Activated CD4-positive, CD25-positive, alpha-beta regulatory T cell (primary cell): ENCODE measurements around the gene MRPL4.

Source experiments
- DNase-seq, 4 experiments: peaks; one replicate each; lab custom pipeline; 2025; lab: John Stamatoyannopoulos, UW

The MRPL4 gene

DNA sequence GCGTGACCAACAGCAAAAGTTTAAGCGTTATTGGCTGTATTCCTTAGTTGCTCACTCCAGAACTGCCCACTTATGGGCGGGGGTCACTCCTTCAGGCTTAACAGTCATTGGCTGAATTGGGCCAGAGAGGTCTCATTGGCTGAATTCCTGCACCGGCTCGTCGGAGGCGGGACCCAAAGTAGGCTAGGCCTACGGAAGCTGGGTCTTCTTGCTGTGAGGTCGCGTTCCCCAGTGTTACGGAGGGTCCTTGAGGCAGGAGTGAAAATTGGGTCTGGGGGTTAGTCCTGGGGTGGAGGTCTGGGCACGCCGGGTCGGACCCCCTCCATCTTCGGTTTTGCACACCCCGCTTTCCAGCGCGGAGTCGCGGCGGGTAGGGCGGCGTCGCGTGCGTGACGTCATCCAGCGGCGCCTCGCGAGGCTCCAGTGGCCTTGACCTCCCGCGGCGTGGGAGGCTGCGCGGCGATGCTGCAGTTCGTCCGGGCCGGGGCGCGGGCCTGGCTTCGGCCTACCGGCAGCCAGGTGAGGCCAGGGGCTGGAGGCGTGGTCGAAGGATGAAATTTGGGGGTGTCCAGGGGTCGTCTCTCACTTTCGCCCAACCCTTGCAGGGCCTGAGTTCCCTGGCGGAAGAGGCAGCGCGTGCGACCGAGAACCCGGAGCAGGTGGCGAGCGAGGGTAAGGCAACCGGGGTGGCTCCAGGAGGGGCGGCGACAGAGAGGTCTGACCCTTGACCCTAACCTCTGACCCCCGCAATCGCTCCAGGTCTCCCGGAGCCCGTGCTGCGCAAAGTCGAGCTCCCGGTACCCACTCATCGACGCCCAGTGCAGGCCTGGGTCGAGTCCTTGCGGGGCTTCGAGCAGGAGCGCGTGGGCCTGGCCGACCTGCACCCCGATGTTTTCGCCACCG lies at the start of gene MRPL4:
TSS of gene MRPL4 (plus strand) at position 423 of the 903 bp plus-strand sequence. CDS start at position 463, 40 bp downstream.
- DNase-seq = peak; percentile 89 to 92 (median 92)

DNA sequence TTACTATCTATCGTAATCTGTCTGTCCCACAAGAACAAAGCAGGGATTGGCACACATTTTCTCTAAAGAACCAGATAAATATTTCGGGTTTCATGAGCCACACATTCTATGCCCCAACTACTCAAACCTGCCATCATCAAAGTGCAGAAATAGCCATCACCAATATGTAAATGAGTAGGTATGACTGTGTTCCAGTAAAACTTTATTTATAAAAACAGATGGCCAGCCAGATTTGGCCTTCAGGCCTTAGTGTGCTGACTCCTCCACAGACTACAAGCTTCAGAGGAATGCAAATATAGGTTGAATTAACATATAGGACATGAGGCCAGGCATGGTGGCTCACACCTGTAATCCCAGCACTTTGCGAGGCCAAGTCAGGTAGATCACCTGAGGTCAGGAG lies 48.3 kb upstream of the MRPL4 start:
- DNase-seq = no peak

DNA sequence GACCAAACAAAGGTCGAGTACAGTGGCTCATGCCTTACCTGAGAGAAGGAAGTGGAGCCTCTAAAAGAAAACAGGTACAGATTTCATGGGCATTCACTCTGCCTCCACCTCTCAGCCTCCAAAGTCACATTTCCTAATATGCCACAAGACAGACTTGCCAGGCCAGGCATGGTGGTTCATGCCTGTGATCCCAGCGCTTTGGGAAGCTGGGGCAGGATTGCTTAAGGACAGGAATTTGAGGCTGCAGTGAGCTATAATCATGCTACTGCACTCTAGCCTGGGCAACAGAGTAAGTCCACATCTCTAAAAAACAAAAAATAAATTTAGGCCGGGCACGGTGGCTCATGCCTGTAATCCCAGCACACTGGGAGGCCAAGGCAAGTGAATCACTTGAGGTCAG lies 46.4 kb upstream of the MRPL4 start:
- no peak for DNase-seq

DNA sequence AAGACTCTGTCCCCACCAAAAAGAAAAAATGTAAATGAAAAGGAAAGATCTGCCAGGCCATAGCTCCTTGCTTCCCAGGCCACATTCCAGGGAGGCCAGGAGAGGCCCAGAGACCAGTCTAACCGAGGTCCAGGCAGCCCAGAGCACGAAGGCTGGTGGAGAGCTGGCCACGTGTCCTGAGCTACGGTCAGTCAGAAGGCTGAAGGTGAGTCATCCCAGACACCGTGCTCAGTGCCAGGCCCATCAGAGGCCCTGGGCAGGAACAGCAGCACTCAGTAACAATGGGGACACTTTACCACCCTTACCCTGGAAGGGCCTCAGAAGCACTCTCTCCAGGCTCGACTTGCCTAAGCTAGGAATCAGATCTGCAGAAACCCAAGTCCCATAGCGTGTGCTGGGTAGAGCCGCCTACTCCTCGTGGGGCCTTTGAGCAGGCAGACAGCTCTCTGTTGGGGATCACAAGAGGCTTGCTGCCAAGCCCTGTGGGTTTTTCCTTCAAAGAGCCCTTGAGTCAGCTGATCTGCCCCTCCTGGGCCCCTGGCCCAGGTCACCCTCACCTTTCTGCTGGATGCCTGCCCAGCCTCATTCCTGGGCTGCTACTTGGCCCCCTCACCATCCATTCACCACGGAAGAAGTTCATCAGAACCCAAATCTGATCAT lies 45.7 kb upstream of the MRPL4 start:
- no peak for DNase-seq

- DNase-seq = no peak
Observed at GRCh38 chr19:10207026-10207425, 45.0 kb upstream of the MRPL4 start.

DNA sequence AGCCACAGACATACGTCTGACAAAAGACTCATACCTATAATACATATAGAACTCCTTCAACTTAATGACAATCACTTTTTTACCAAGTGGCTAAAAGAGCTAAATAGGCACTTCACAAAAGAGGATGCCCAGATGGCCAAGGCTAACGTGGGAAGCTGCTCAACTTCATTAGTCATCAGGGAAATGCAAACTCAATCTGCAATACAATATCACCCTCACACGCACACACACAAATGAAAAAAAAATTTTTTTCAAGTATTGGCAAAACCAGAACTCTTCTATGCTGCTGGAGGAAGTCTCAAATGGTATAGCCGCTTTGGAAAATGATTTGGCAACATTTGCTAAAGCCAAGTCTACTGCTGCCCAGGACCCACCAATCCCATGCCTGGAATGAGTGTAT lies 42.7 kb upstream of the MRPL4 start:
- no peak for DNase-seq

GRCh38 chr19:10211061-10211460 lies 41.0 kb upstream of the MRPL4 start:
- DNase-seq = no peak

GRCh38 chr19:10211691-10212090 lies 40.3 kb upstream of the MRPL4 start:
- DNase-seq = no peak

GRCh38 chr19:10214784-10215183 lies 37.2 kb upstream of the MRPL4 start:
- no peak for DNase-seq

DNA sequence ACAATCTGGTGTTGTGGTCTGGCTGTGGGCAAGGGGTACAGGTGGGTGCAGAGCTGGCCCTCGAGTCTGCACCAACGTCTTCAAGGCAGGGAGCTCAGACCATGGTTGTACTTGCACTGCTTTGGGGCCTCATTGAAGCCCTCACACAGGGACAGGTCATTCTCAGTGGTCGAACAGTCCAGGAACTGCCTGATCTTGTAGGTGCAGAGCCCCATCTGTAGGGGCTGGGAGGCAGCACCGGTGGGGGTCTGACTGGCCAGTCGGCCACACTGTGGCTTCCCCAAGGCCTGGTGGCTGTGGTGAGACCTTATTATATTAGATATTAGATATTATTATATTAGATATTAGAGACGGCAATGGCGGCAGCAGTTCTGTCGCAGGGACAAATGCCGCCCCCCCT lies 34.9 kb upstream of the MRPL4 start:
- DNase-seq = no peak

- DNase-seq = no peak
Observed at GRCh38 chr19:10219678-10220077, 32.3 kb upstream of the MRPL4 start.

- no peak for DNase-seq
Observed at GRCh38 chr19:10220695-10221094, 31.3 kb upstream of the MRPL4 start.

DNA sequence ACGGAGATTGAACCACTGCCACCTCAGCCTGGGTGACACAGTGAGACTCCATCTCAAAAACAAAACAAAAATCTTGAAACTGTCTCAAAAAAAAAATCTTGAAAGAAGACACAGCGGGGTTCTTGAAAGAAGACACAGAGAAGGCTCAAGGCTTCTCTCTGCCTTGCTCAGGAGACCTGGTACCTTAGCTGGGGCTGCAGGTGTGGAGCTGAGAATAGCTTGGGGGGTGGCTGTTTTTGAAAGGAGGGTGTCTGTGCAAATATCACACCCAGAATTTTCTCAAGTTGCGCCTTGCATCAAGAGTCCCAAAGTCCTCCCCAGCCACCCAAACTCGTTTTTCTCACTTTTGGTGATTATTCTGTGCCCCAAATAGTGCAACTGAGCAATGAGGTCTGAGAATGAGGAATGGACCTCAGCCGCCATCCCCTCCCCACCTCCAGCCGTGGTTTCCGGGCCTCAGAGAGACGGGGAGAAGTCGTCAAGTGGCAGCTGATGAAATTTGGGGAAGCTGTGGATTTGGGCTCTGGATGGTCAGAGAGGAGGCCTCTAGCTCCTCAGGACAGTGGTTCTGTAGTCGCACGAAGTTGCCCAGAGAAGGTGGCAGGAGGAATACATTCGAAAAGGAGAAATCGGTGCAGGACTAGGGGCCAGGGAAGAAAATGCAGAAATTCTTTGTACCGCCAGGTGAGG lies 29.7 kb upstream of the MRPL4 start:
- DNase-seq = no peak

DNA sequence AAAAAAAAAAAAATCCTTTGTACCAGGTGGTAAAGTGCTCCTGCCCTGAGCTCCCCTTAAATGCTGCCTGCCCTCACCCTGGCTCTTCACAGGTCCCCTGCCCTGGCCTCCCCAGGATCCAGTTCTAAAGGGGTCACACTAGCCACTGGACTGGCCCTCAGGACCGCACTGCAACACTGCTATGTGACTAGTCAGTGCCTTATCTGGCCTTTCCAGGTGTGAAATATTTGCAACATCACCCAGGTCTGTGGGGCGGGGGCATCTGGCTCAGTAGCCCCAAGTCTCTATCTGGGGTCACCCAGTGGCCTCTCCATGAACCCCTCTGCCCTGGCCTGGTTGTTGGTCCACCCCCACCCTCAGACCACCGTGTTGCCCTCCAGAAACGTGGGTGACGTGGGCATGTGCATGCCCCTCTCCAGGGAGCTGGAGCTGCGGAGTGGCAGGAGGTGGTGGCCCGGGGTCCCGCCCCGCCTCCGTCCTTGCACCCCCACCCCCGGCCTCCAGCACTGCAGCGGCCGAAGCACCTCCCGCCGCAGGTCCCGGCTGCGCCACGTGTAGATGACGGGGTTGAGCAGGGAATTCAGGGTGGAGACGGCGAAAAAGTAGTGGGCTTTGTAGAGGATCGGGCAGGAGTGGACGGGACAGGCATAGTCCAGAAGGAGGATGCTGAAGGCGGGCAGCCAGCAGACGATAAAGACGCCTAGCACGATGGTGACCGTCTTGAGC lies 28.4 kb upstream of the MRPL4 start:
- DNase-seq = no peak

DNA sequence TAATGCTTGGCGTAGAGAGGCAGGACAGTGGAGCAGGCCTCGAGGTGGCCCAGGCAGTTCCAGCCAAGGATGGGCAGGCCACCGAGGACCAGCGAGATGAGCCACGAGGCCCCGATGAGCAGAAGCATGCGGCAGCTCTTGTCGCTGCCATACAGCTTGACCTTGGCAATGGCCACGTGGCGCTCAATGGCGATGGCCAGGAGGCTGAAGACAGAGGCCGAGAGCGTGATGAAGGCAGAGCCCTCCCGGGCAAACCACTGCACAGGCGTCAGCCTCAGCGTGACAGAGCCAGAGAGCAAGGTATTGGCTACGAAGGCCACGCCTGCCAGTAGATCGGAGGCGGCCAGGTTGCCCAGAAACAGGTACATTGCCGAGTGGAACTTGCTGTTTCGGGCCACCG lies 27.7 kb upstream of the MRPL4 start:
- DNase-seq = no peak

- no peak for DNase-seq
Observed at GRCh38 chr19:10226021-10226375, 26.0 kb upstream of the MRPL4 start.

GRCh38 chr19:10226376-10227025 lies 25.5 kb upstream of the MRPL4 start:
- DNase-seq = no peak

DNA sequence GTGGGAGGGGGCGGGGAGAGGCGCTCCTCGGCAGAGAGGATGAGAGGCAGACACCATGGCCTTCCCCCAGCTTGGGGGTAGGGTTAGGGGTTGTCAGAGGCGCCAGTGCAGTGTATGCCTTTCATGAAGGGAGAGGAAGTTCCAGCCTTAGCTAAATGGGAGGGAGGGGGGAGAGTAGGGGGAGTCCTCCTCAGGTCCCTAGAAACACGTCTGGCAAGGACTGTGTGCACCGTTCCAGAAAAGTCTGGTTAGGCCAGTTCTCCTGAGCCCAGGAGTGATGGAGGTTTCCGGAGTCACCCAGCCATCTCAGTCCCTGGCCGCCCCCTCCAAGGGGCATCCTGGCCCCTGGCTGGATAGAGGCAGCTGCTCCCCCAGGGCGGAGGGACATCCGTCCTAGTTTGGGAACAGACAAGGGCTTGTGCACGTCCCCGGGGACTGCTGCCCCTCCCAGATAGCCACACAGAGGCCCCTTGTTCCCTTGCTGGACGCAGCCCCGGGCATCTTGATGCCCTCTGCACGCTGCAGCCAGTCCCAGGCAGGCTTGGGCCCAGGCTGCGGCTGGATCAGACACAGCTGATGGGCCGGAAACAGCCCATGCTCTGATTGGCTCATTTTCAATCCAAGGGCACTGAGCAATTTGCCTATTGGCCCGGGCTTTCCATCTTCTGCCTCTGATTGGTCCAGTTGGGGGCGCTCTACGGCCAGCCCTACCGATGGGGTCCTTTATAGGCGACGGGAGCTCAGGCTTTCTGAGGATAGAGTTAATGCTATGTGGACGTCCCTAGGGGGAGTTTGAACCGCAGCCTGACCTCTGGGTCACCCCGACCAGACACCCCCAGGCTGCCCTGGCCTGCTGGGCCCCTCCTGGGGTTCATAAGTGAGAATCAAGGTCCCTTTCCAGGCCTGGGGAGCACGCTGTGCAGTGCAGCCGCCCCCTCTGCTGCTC lies 24.7 kb upstream of the MRPL4 start:
- no peak for DNase-seq

- DNase-seq = no peak
Observed at GRCh38 chr19:10228393-10228792, 23.6 kb upstream of the MRPL4 start.

- peak in 1 of 4 experiments; percentile 10 for DNase-seq
Observed at GRCh38 chr19:10228920-10229319, 23.1 kb upstream of the MRPL4 start.
